ENCODE data around the gene PLTP. TPM values are rescaled to one million over a fixed set of nuclear protein-coding genes. Genes with fewer than 3 reads are reported as not detected.
"Not testable (repeated sequence)": the region's sequence is repeated elsewhere in the genome, so short reads cannot be mapped to it uniquely, and the experiment has no call there.

The PLTP gene
- total and polyA plus RNA-seq, 2 experiments from 2014 or later: 22.6 to 25.7 TPM

- Histone ChIP-seq H3K9me3 (ENCODE audit: low read depth) (no peaks in the 10 kb centered on the region), H4K20me1 (ENCODE audit: insufficient read depth) (no peaks in the 10 kb centered on the region), H3K27me3 (replicated peaks; ENCODE audit: insufficient read depth) (no peaks in the 10 kb centered on the region), H3K4me3 (no peak overlapping the region), H3K4me2 (ENCODE audit: unreplicated experiment) (no peak overlapping the region), H3K79me2 (ENCODE audit: insufficient read depth) (no peaks in the 10 kb centered on the region), H3F3A (ENCODE audit: insufficient read depth) (no peaks in the 10 kb centered on the region), H3K4me1 (ENCODE audit: insufficient read depth) (no peaks in the 10 kb centered on the region), H3K9ac (no peak overlapping the region), H3K27ac (no peak overlapping the region), H3K36me3 (ENCODE audit: low read depth) (peaks cover 31% of the 10 kb centered on the region; the same call in 1 of the 2 replicates), H2AFZ (no peak overlapping the region), H3K9me2 (ENCODE audit: insufficient read depth) (no peaks in the 10 kb centered on the region)
- 75 to 76% methylated on average over 19 of the region's 19 CpGs for WGBS, 2 experiments (ENCODE audit: low coverage in 1 of 2, low lambda C conversion rate in 2 of 2, missing lambda C conversion rate in 2 of 2)
- DNase-seq: no peak
- in situ Hi-C loops (cut with MboI): loop anchor here (10.0 kb wide), 1 partner anchor 132 kb away; the partner anchor contains the start of gene TNNC2
- TF ChIP-seq EZH2phosphoT487 (IDR thresholded peaks at IDR 0.05; ENCODE audit: insufficient read depth, low read depth): no peak
- TF ChIP-seq EZH2 (IDR thresholded peaks at IDR 0.05; ENCODE audit: insufficient read depth, poor library complexity, severe bottlenecking): no peak
These were observed 45.3 kb upstream of the PLTP start for GRCh38 chr20:45957021-45957941.

- H3K9me2 ChIP-seq (ENCODE audit: insufficient read depth); H3K79me2 ChIP-seq (ENCODE audit: insufficient read depth); H3K9ac ChIP-seq; H3K4me2 ChIP-seq (ENCODE audit: unreplicated experiment); DNase-seq; H3K4me1 ChIP-seq (ENCODE audit: insufficient read depth); H3K27me3 ChIP-seq (replicated peaks; ENCODE audit: insufficient read depth); H3K9me3 ChIP-seq (ENCODE audit: low read depth); H3K27ac ChIP-seq; H2AFZ ChIP-seq; H3F3A ChIP-seq (ENCODE audit: insufficient read depth); H3K4me3 ChIP-seq; H4K20me1 ChIP-seq (ENCODE audit: insufficient read depth): not testable (repeated sequence)
- in situ Hi-C loops (cut with MboI): loop anchor here (10.0 kb wide), 1 partner anchor 132 kb away; the partner anchor contains the start of gene TNNC2
- peaks cover 27% of the 10 kb centered on the region; the same call in 1 of the 2 replicates for H3K36me3 ChIP-seq (ENCODE audit: low read depth)
- 76 to 80% methylated on average over 10 of the region's 10 CpGs for WGBS, 2 experiments (ENCODE audit: low coverage in 1 of 2, low lambda C conversion rate in 2 of 2, missing lambda C conversion rate in 2 of 2)
These were observed 44.4 kb upstream of the PLTP start for GRCh38 chr20:45956326-45956725.

- TF ChIP-seq EZH2 (IDR thresholded peaks at IDR 0.05; ENCODE audit: insufficient read depth, poor library complexity, severe bottlenecking) (no peak), EZH2phosphoT487 (IDR thresholded peaks at IDR 0.05; ENCODE audit: insufficient read depth, low read depth) (no peak)
- Histone ChIP-seq H3K27ac (no peak overlapping the region), H3K36me3 (ENCODE audit: low read depth) (peaks cover 15% of the 10 kb centered on the region; the same call in 1 of the 2 replicates), H3K4me1 (ENCODE audit: insufficient read depth) (no peaks in the 10 kb centered on the region), H3K9me2 (ENCODE audit: insufficient read depth) (no peaks in the 10 kb centered on the region), H3K79me2 (ENCODE audit: insufficient read depth) (no peaks in the 10 kb centered on the region), H3K27me3 (replicated peaks; ENCODE audit: insufficient read depth) (no peaks in the 10 kb centered on the region), H3K4me2 (ENCODE audit: unreplicated experiment) (no peak overlapping the region), H3K9me3 (ENCODE audit: low read depth) (no peaks in the 10 kb centered on the region), H3K9ac (no peak overlapping the region), H3K4me3 (no peak overlapping the region), H3F3A (ENCODE audit: insufficient read depth) (no peaks in the 10 kb centered on the region), H2AFZ (no peak overlapping the region), H4K20me1 (ENCODE audit: insufficient read depth) (no peaks in the 10 kb centered on the region)
- DNase-seq: no peak
- WGBS, 2 experiments (ENCODE audit: low coverage in 1 of 2, low lambda C conversion rate in 2 of 2, missing lambda C conversion rate in 2 of 2): 92 to 94% methylated on average over 6 to 9 of the region's 9 CpGs
- in situ Hi-C loops (cut with MboI): loop anchor here (10.0 kb wide), 1 partner anchor 129 kb away; the partner anchor contains the start of gene TNNC2
These were observed 41.7 kb upstream of the PLTP start for GRCh38 chr20:45953672-45954071.

GRCh38 chr20:45952861-45953260 is 40.9 kb upstream of the PLTP start:
- WGBS, 2 experiments (ENCODE audit: low coverage in 1 of 2, low lambda C conversion rate in 2 of 2, missing lambda C conversion rate in 2 of 2): 87 to 91% methylated on average over 5 of the region's 5 CpGs
- no peak overlapping the region for H3K4me2 ChIP-seq (ENCODE audit: unreplicated experiment)
- no peak overlapping the region for H2AFZ ChIP-seq
- H3F3A ChIP-seq (ENCODE audit: insufficient read depth): no peaks in the 10 kb centered on the region
- no peaks in the 10 kb centered on the region for H4K20me1 ChIP-seq (ENCODE audit: insufficient read depth)
- no peak overlapping the region for H3K9ac ChIP-seq
- peaks cover 11% of the 10 kb centered on the region; the same call in 1 of the 2 replicates for H3K36me3 ChIP-seq (ENCODE audit: low read depth)
- no peaks in the 10 kb centered on the region for H3K4me1 ChIP-seq (ENCODE audit: insufficient read depth)
- H3K9me2 ChIP-seq (ENCODE audit: insufficient read depth): no peaks in the 10 kb centered on the region
- DNase-seq: no peak
- no peak overlapping the region for H3K4me3 ChIP-seq
- no peaks in the 10 kb centered on the region for H3K27me3 ChIP-seq (replicated peaks; ENCODE audit: insufficient read depth)
- no peak overlapping the region for H3K27ac ChIP-seq
- in situ Hi-C loops (cut with MboI): loop anchor here (10.0 kb wide), 1 partner anchor 128 kb away; the partner anchor contains the start of gene TNNC2
- TF ChIP-seq EZH2 (IDR thresholded peaks at IDR 0.05; ENCODE audit: insufficient read depth, poor library complexity, severe bottlenecking) (no peak), EZH2phosphoT487 (IDR thresholded peaks at IDR 0.05; ENCODE audit: insufficient read depth, low read depth) (no peak)
- no peaks in the 10 kb centered on the region for H3K79me2 ChIP-seq (ENCODE audit: insufficient read depth)
- no peaks in the 10 kb centered on the region for H3K9me3 ChIP-seq (ENCODE audit: low read depth)

Measured in GM23248 (cell line).